ENCODE results near the gene ZSCAN18. TPM values are rescaled to one million over a fixed set of nuclear protein-coding genes. Genes with fewer than 3 reads are reported as not detected.

The ZSCAN18 gene
- total RNA-seq, 4 donors from 2014 or later = 30.4 to 50.0 (median 42.8) TPM

DNA sequence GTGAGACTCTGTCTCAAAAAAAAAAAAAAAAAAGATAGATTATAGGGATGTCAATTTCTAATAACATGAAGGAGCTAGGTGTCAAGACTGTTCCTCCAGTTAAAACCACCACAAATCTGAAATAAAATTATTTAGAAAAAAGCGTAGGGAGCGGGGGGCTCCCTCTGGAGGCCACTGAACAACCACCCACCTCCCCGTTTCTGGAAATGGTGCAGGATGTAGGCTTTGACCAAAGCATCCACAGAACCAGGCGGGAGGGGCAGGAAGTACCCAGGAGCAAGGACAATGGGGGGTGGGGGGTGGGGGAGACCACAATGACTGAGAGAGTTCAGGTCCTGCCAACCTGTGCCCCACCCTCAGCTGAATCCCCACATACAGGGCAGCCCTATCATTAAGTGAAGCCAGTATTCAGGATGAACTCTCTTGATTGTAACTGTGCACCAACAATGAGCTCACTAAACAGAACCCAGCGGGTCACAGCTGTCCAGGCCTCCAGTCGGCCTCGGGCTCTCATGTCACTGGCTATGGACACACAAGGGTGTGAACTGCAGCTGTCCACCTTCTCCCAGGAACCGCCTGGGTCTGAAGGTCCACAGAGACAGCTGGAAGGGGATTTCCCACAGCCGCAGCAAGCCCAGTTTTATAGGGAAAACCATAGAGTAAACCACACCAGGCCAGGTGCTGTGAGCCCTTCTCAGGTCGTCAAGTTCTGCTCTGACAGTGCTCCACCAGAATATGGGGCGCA lies 6.6 kb downstream of the ZSCAN18 start:
- Histone ChIP-seq H3K4me1 (no peaks in the 10 kb centered on the region), H3K27ac (no peak overlapping the region), H3K9me3 (peaks cover 20 to 22% of the 10 kb centered on the region in 2 donors), H3K4me3 (no peak overlapping the region), H3K27me3 (no peaks in the 10 kb centered on the region), H3K36me3 (peaks cover 0 to 17% (median 2%) of the 10 kb centered on the region in 4 donors)
- WGBS, 2 donors (ENCODE audit: low coverage in 1 of 2) = 75% methylated on average over 11 of the region's 11 CpGs; no CpG with 5 or more reads in 1 of the 2 donors
- TF ChIP-seq EP300 (IDR thresholded peaks at IDR 0.05; ENCODE audit: low read depth) (no peak), POLR2A (IDR thresholded peaks at IDR 0.05) (no peak), POLR2AphosphoS5 (IDR thresholded peaks at IDR 0.05) (no peak)
- TF ChIP-seq, protein P1, sequence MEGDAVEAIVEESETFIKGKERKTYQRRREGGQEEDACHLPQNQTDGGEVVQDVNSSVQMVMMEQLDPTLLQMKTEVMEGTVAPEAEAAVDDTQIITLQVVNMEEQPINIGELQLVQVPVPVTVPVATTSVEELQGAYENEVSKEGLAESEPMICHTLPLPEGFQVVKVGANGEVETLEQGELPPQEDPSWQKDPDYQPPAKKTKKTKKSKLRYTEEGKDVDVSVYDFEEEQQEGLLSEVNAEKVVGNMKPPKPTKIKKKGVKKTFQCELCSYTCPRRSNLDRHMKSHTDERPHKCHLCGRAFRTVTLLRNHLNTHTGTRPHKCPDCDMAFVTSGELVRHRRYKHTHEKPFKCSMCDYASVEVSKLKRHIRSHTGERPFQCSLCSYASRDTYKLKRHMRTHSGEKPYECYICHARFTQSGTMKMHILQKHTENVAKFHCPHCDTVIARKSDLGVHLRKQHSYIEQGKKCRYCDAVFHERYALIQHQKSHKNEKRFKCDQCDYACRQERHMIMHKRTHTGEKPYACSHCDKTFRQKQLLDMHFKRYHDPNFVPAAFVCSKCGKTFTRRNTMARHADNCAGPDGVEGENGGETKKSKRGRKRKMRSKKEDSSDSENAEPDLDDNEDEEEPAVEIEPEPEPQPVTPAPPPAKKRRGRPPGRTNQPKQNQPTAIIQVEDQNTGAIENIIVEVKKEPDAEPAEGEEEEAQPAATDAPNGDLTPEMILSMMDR (IDR thresholded peaks at IDR 0.05) = no peak
- no peak for DNase-seq
- intact Hi-C loops (cut with DNase I; ENCODE audit: low total_unique reads) = no loop called here
- in situ Hi-C loops (cut with MboI; ENCODE audit: low pct_ligation_motif_present in 1 of 4, low pct_unique_long_range_greater_than_20kb in 1 of 4, low sequenced_read_pairs in 3 of 4) = no loop called here

DNA sequence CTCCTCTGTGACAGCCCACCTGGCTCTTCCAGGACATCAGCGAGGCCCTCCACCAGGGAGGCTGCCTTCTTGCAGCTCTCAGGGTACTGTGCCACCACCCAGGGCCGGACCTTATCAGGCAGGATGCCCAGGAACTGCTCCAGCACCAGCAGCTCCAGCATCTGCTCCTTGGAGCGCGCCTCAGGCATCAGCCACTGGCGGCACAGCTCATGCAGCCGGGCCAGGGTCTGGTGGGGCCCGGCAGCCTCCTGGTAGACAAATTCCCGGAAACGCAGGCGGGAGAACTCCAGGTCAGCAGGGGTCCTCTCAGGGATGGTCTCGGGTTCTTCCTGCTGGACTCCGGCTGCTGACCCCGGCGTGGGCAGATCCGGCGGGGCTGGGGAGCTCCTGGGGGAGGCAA lies 8.2 kb downstream of the ZSCAN18 start:
- WGBS, 2 donors (ENCODE audit: low coverage in 1 of 2) = 94% methylated on average over 16 of the region's 16 CpGs; no CpG with 5 or more reads in 1 of the 2 donors
- Histone ChIP-seq H3K4me1 (no peaks in the 10 kb centered on the region), H3K36me3 (peaks cover 0 to 31% (median 9%) of the 10 kb centered on the region in 4 donors), H3K4me3 (no peak overlapping the region), H3K9me3 (peaks cover 35 to 36% of the 10 kb centered on the region in 2 donors), H3K27me3 (no peaks in the 10 kb centered on the region), H3K27ac (no peak overlapping the region)
- in situ Hi-C loops (cut with MboI; ENCODE audit: low pct_ligation_motif_present in 1 of 4, low pct_unique_long_range_greater_than_20kb in 1 of 4, low sequenced_read_pairs in 3 of 4) (no loop called here), intact Hi-C loops (cut with DNase I; ENCODE audit: low total_unique reads) (no loop called here)
- no peak for DNase-seq
- TF ChIP-seq, protein P1 (IDR thresholded peaks at IDR 0.05) = no peak
- TF ChIP-seq POLR2AphosphoS5 (IDR thresholded peaks at IDR 0.05) (no peak), EP300 (IDR thresholded peaks at IDR 0.05; ENCODE audit: low read depth) (no peak), POLR2A (IDR thresholded peaks at IDR 0.05) (no peak)

DNA sequence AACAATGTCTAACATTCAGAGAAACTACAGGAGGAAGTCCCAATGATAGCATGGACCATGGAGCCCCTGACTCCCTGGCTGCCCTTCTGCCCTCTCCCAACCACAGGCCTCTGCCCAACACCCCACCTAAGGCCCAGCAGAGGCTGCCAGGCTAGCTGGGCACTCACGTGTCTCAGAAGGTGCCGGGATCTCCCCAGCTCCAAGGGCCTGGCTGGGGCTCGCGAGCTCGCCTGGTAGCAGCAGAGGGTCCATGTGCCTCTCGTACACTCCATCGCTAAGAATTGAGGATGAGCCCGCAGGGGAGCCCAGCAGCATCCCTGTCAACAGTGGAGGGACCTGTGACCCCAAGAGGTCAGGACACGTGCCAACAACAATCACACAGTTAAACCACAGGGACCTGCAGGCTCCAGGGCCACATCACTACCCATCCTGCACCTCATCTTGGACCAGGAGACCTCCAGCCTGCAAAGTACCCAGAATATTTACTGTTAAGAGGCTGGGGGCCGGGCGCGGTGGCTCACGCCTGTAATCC lies 9.4 kb downstream of the ZSCAN18 start:
- intact Hi-C loops (cut with DNase I; ENCODE audit: low total_unique reads) (no loop called here), in situ Hi-C loops (cut with MboI; ENCODE audit: low pct_ligation_motif_present in 1 of 4, low pct_unique_long_range_greater_than_20kb in 1 of 4, low sequenced_read_pairs in 3 of 4) (no loop called here)
- WGBS, 2 donors (ENCODE audit: low coverage in 1 of 2) = 95% methylated on average over 9 of the region's 13 CpGs; no CpG with 5 or more reads in 1 of the 2 donors
- no peaks in the 10 kb centered on the region for H3K27me3 ChIP-seq
- no peak overlapping the region for H3K27ac ChIP-seq
- H3K9me3 ChIP-seq = peaks cover 44 to 48% of the 10 kb centered on the region in 2 donors
- no peak for DNase-seq
- H3K4me1 ChIP-seq = no peaks in the 10 kb centered on the region
- peaks cover 0 to 40% (median 13%) of the 10 kb centered on the region in 4 donors for H3K36me3 ChIP-seq
- TF ChIP-seq POLR2A (IDR thresholded peaks at IDR 0.05) (no peak), EP300 (IDR thresholded peaks at IDR 0.05; ENCODE audit: low read depth) (no peak), POLR2AphosphoS5 (IDR thresholded peaks at IDR 0.05) (no peak)
- TF ChIP-seq, protein P1 (IDR thresholded peaks at IDR 0.05) = no peak
- no peak overlapping the region for H3K4me3 ChIP-seq

DNA sequence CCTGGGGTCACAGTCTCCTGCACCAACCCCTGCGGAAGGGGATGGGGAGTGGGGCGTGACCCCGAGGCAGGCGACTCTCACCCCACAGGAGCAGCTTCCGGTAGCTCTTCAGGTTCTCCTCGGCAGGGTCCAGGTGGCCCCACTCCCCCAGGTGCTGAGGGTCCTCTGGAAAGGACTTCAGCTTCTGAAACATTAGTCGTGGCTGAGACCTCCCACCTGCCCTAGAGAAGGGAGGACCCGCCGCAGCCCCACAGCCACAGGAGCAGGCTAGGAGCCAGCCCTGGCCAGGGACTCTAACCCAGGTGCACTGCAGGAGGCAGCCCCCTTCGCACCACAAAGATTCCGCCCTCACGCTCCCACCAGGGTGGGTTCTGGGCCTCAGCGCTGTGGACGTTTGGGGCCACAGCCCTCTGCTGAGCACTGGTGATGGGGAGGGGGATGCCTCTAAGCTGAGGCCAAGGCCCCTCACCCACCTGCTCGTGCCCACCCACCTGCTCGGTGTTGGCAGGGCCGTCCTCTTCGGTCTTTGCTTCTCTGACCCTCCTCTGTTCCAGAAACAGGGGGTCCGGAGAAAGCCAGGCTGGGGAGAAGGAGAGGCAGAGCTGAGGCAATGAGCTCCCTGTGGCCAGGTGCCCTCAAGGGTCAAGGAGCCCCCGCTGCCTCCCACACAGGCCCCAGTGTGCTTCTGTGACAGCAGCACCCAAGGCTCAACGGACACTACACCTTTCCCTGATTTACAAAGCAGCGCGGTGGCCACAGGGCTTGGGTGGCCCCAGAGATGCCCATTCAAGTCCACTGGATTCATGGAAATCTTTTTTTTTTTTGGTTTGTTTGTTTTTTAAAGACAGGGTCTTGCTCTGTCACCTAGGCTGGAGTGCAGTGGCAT lies 11.0 kb downstream of the ZSCAN18 start:
- DNase-seq = no peak
- no peaks in the 10 kb centered on the region for H3K4me1 ChIP-seq
- no peak for TF ChIP-seq EP300 (IDR thresholded peaks at IDR 0.05; ENCODE audit: low read depth)
- no peak for TF ChIP-seq POLR2AphosphoS5 (IDR thresholded peaks at IDR 0.05)
- TF ChIP-seq, protein P1 (IDR thresholded peaks at IDR 0.05) = no peak
- TF ChIP-seq POLR2A (IDR thresholded peaks at IDR 0.05) = no peak
- peaks cover 50 to 62% of the 10 kb centered on the region in 2 donors for H3K9me3 ChIP-seq
- peaks cover 0 to 46% (median 13%) of the 10 kb centered on the region in 4 donors for H3K36me3 ChIP-seq
- no peaks in the 10 kb centered on the region for H3K27me3 ChIP-seq
- no peak overlapping the region for H3K4me3 ChIP-seq
- no peak overlapping the region for H3K27ac ChIP-seq
- in situ Hi-C loops (cut with MboI; ENCODE audit: low pct_ligation_motif_present in 1 of 4, low pct_unique_long_range_greater_than_20kb in 1 of 4, low sequenced_read_pairs in 3 of 4) = no loop called here
- intact Hi-C loops (cut with DNase I; ENCODE audit: low total_unique reads) = no loop called here
- 96 to 100% methylated on average over 3 to 23 of the region's 23 CpGs for WGBS, 2 donors (ENCODE audit: low coverage in 1 of 2)
